IPS-18c (cell line): ENCODE data around the gene LMOD1.
"Not testable (repeated sequence)": the region's sequence is repeated elsewhere in the genome, so short reads cannot be mapped to it uniquely, and the experiment has no call there.

Source experiments
- H3K4me3 ChIP-seq: 2 replicates; pipeline ENCODE4 v1.7.0; 2013; ENCODE audit warnings: low read depth, mild to moderate bottlenecking, low read length, moderate library complexity; ENCODE audit not compliant: insufficient read depth
- H3K9me3 ChIP-seq: one replicate; pipeline ENCODE4 v1.6.1; 2013; ENCODE audit warnings: mild to moderate bottlenecking, low read length, moderate library complexity; ENCODE audit not compliant: control insufficient read depth, insufficient read depth

Gene LMOD1

GRCh38 chr1:201901036-201901435 lies 45.3 kb downstream of the LMOD1 start:
- H3K4me3 ChIP-seq, H3K9me3 ChIP-seq: not testable (repeated sequence)

- Histone ChIP-seq H3K4me3 (no peak overlapping the region), H3K9me3 (no peaks in the 10 kb centered on the region)
Observed at GRCh38 chr1:201900476-201900875, 45.9 kb downstream of the LMOD1 start.

GRCh38 chr1:201899683-201900429 lies 46.5 kb downstream of the LMOD1 start:
- no peaks in the 10 kb centered on the region for H3K9me3 ChIP-seq
- no peak overlapping the region for H3K4me3 ChIP-seq

GRCh38 chr1:201898992-201899391 lies 47.4 kb downstream of the LMOD1 start:
- Histone ChIP-seq H3K9me3 (no peaks in the 10 kb centered on the region), H3K4me3 (no peak overlapping the region)

- Histone ChIP-seq H3K4me3 (no peak overlapping the region), H3K9me3 (no peaks in the 10 kb centered on the region)
Observed at GRCh38 chr1:201898240-201898894, 48.0 kb downstream of the LMOD1 start.

- Histone ChIP-seq H3K4me3 (no peak overlapping the region), H3K9me3 (no peaks in the 10 kb centered on the region)
Observed at GRCh38 chr1:201896951-201897391, 49.4 kb downstream of the LMOD1 start.

GRCh38 chr1:201895913-201896807 lies 50.2 kb downstream of the LMOD1 start:
- H3K4me3 ChIP-seq, result no peak overlapping the region

GRCh38 chr1:201895120-201895665 lies 51.2 kb downstream of the LMOD1 start:
- Histone ChIP-seq H3K4me3 (no peak overlapping the region), H3K9me3 (no peaks in the 10 kb centered on the region)

More at GRCh38 chr1:201895913-201896807, 50.2 kb downstream of the LMOD1 start:
- H3K9me3 ChIP-seq, result no peaks in the 10 kb centered on the region

GRCh38 chr1:201894343-201895119 lies 51.8 kb downstream of the LMOD1 start:
- H3K4me3 ChIP-seq, result no peak overlapping the region
- H3K9me3 ChIP-seq, result no peaks in the 10 kb centered on the region

GRCh38 chr1:201893431-201893830 lies 52.9 kb downstream of the LMOD1 start:
- H3K9me3 ChIP-seq, result no peaks in the 10 kb centered on the region
- no peak overlapping the region for H3K4me3 ChIP-seq

GRCh38 chr1:201892211-201892610 lies 54.1 kb downstream of the LMOD1 start:
- Histone ChIP-seq H3K4me3 (no peak overlapping the region), H3K9me3 (no peaks in the 10 kb centered on the region)

- Histone ChIP-seq H3K9me3 (no peaks in the 10 kb centered on the region), H3K4me3 (no peak overlapping the region)
Observed at GRCh38 chr1:201891451-201892045, 54.8 kb downstream of the LMOD1 start.

GRCh38 chr1:201890806-201891450 lies 55.4 kb downstream of the LMOD1 start:
- H3K9me3 ChIP-seq, result no peaks in the 10 kb centered on the region
- no peak overlapping the region for H3K4me3 ChIP-seq

- H3K9me3 ChIP-seq, result no peaks in the 10 kb centered on the region
- no peak overlapping the region for H3K4me3 ChIP-seq
Observed at GRCh38 chr1:201890223-201890622, 56.1 kb downstream of the LMOD1 start.

- Histone ChIP-seq H3K4me3 (peak overlapping the region; percentile 67), H3K9me3 (no peaks in the 10 kb centered on the region)
Observed at GRCh38 chr1:201889090-201889968, 57.0 kb downstream of the LMOD1 start.
